Measurements from ENCODE around the gene DNAJB8.

GRCh38 chr3:128433837-128434165 is 32.9 kb downstream of the DNAJB8 start:
- no peak for TF ChIP-seq POLR2AphosphoS5 (IDR thresholded peaks at IDR 0.05; ENCODE audit: borderline replicate concordance, low read depth, low read length)
- no peak for TF ChIP-seq EZH2 (IDR thresholded peaks at IDR 0.05)
- no peak for TF ChIP-seq FOXP2 (optimal IDR thresholded peaks at IDR 0.05; ENCODE audit: control extremely low read depth, extremely low read length, insufficient read depth)
